ENCODE measurements around the gene SMURF2.

The SMURF2 gene

GRCh38 chr17:64496786-64497564 is 165.1 kb downstream of the SMURF2 start, which contains the start of gene POLG2:
TSS of gene POLG2 (minus strand) at chr17:64497054. CDS start at chr17:64496968, 86 bp downstream.
- DNase-seq (ENCODE audit: low read depth in 2 of 2), result peak; percentile 94 to 95
- H3K4me3 ChIP-seq (replicated peaks in 1 of 2; ENCODE audit: low read depth in 2 of 2, low read length in 2 of 2), result peak within 1 kb of the TSS; percentile 74 to 76
- TF ChIP-seq, protein P1, sequence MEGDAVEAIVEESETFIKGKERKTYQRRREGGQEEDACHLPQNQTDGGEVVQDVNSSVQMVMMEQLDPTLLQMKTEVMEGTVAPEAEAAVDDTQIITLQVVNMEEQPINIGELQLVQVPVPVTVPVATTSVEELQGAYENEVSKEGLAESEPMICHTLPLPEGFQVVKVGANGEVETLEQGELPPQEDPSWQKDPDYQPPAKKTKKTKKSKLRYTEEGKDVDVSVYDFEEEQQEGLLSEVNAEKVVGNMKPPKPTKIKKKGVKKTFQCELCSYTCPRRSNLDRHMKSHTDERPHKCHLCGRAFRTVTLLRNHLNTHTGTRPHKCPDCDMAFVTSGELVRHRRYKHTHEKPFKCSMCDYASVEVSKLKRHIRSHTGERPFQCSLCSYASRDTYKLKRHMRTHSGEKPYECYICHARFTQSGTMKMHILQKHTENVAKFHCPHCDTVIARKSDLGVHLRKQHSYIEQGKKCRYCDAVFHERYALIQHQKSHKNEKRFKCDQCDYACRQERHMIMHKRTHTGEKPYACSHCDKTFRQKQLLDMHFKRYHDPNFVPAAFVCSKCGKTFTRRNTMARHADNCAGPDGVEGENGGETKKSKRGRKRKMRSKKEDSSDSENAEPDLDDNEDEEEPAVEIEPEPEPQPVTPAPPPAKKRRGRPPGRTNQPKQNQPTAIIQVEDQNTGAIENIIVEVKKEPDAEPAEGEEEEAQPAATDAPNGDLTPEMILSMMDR (IDR thresholded peaks at IDR 0.05; ENCODE audit: low read depth, low read length), result peak; percentile 61

DNA sequence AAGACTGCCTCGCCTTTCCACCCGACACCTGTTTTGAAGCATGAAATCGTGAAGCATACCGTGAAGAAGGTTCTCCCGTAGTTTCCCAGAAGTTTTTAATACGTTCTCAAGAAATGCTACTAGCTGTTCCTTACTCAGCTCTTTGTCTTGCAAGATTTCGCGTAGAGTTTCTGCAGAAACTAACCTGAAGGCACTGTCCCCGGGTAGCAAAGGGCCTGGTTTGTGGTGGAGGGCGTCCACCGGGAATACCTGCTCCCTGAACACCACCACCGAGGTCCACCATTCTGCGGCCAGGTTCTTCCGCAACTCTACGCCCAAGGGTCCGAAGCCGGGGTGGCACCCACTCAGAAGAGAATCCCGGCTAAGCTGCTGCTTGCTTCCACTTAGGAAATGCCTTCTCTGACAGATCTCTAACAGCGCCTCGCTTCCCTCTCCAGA is 165.7 kb downstream of the SMURF2 start:
- peak overlapping the region; percentile 74 to 76 for H3K4me3 ChIP-seq (replicated peaks in 1 of 2; ENCODE audit: low read depth in 2 of 2, low read length in 2 of 2)
- TF ChIP-seq, protein P1 (IDR thresholded peaks at IDR 0.05; ENCODE audit: low read depth, low read length), result no peak
- no peak for DNase-seq (ENCODE audit: low read depth in 2 of 2)

Measured in cardiac fibroblast (primary cell).